Measurements from ENCODE around the gene CARD19.

Gene CARD19

GRCh38 chr9:93086447-93087224 is 9.4 kb upstream of the CARD19 start:
- in situ Hi-C loops (cut with MboI; ENCODE audit: low sequenced_read_pairs) = no loop called here

- in situ Hi-C loops (cut with MboI; ENCODE audit: low sequenced_read_pairs) = no loop called here
These were observed 7.9 kb upstream of the CARD19 start for GRCh38 chr9:93087971-93088655.

GRCh38 chr9:93088656-93089015 is 7.4 kb upstream of the CARD19 start:
- in situ Hi-C loops (cut with MboI; ENCODE audit: low sequenced_read_pairs) = no loop called here

GRCh38 chr9:93089024-93089423 is 7.0 kb upstream of the CARD19 start:
- in situ Hi-C loops (cut with MboI; ENCODE audit: low sequenced_read_pairs) = no loop called here

GRCh38 chr9:93089481-93089991 is 6.5 kb upstream of the CARD19 start:
- in situ Hi-C loops (cut with MboI; ENCODE audit: low sequenced_read_pairs) = no loop called here

GRCh38 chr9:93090091-93090655 is 5.8 kb upstream of the CARD19 start:
- in situ Hi-C loops (cut with MboI; ENCODE audit: low sequenced_read_pairs) = no loop called here

GRCh38 chr9:93091056-93091452 is 5.0 kb upstream of the CARD19 start:
- in situ Hi-C loops (cut with MboI; ENCODE audit: low sequenced_read_pairs) = no loop called here

GRCh38 chr9:93091453-93092081 is 4.5 kb upstream of the CARD19 start:
- in situ Hi-C loops (cut with MboI; ENCODE audit: low sequenced_read_pairs) = no loop called here

- in situ Hi-C loops (cut with MboI; ENCODE audit: low sequenced_read_pairs) = no loop called here
These were observed 3.6 kb upstream of the CARD19 start for GRCh38 chr9:93092251-93092991.

GRCh38 chr9:93093127-93093876 is 2.7 kb upstream of the CARD19 start:
- in situ Hi-C loops (cut with MboI; ENCODE audit: low sequenced_read_pairs) = no loop called here

- in situ Hi-C loops (cut with MboI; ENCODE audit: low sequenced_read_pairs) = no loop called here
These were observed 1.9 kb upstream of the CARD19 start for GRCh38 chr9:93093877-93094657.

- in situ Hi-C loops (cut with MboI; ENCODE audit: low sequenced_read_pairs) = no loop called here
These were observed 1.3 kb upstream of the CARD19 start for GRCh38 chr9:93094658-93095204.

GRCh38 chr9:93095205-93096130 is 549 bp upstream of the CARD19 start:
- in situ Hi-C loops (cut with MboI; ENCODE audit: low sequenced_read_pairs) = no loop called here

- in situ Hi-C loops (cut with MboI; ENCODE audit: low sequenced_read_pairs) = no loop called here
These were observed 880 bp downstream of the CARD19 start for GRCh38 chr9:93096811-93097382.

- in situ Hi-C loops (cut with MboI; ENCODE audit: low sequenced_read_pairs) = no loop called here
These were observed 1.6 kb downstream of the CARD19 start for GRCh38 chr9:93097511-93098201.

- in situ Hi-C loops (cut with MboI; ENCODE audit: low sequenced_read_pairs) = no loop called here
These were observed 2.4 kb downstream of the CARD19 start for GRCh38 chr9:93098236-93098946.
